Progenitor cell of endocrine pancreas (in vitro differentiated cells): ENCODE results near the gene ISG20. TPM values are rescaled to one million over a fixed set of nuclear protein-coding genes. Genes with fewer than 3 reads are reported as not detected.
"Not testable (repeated sequence)": the region's sequence is repeated elsewhere in the genome, so short reads cannot be mapped to it uniquely, and the experiment has no call there.

ENCODE experiments used
- DNase-seq: peaks from one replicate; pipeline ENCODE4 v3.0.0; 2021; ENCODE audit warnings: low spot score; ENCODE audit not compliant: unreplicated experiment
- H3K27ac Mint-ChIP-seq: 2 replicates; pipeline ENCODE4 v1.8.0; 2021; ENCODE audit warnings: mild to moderate bottlenecking, moderate library complexity, mixed read lengths
- H3K27me3 Mint-ChIP-seq: 2 replicates; pipeline ENCODE4 v1.8.0; 2021; ENCODE audit warnings: mixed read lengths
- H3K36me3 Mint-ChIP-seq: 2 replicates; pipeline ENCODE4 v1.8.0; 2022; ENCODE audit warnings: mixed read lengths; ENCODE audit not compliant: insufficient read depth
- H3K4me1 Mint-ChIP-seq: 2 replicates; pipeline ENCODE4 v1.8.0; 2021; ENCODE audit warnings: low read depth, mixed read lengths
- H3K4me3 Mint-ChIP-seq: 2 replicates; pipeline ENCODE4 v1.8.0; 2021; ENCODE audit warnings: low read depth, mild to moderate bottlenecking, moderate library complexity, mixed read lengths
- H3K9me3 Mint-ChIP-seq: 2 replicates; pipeline ENCODE4 v1.8.0; 2021; ENCODE audit warnings: low read depth, mixed read lengths
- CTCF ChIP-seq: fragments of 200-600 bp; sonication (generic); IDR thresholded peaks from one replicate; pipeline ENCODE4 v1.5.0; 2021; ENCODE audit warnings: antibody characterized with exemption, mild to moderate bottlenecking; ENCODE audit not compliant: unreplicated experiment
- total RNA-seq: library from RNA; stranded (reverse); gene quantifications from 2 replicates; pipeline ENCODE4 v1.2.1, GENCODE V29; 2021

ISG20 gene
- total RNA-seq, 1 donor from 2014 or later: 4.3 TPM

GRCh38 chr15:88628018-88628654, 10.7 kb upstream of the ISG20 start:
- Mint-ChIP-seq H3K27ac (no peak overlapping the region), H3K36me3 (peaks cover 17% of the 10 kb centered on the region)

GRCh38 chr15:88629071-88629470, 9.7 kb upstream of the ISG20 start:
- Mint-ChIP-seq H3K27me3 (no peaks in the 10 kb centered on the region), H3K36me3 (peaks cover 20% of the 10 kb centered on the region), H3K4me3 (no peak overlapping the region), H3K27ac (no peak overlapping the region), H3K9me3 (no peaks in the 10 kb centered on the region), H3K4me1 (peaks cover 16% of the 10 kb centered on the region)
- DNase-seq: no peak
- TF ChIP-seq CTCF: no peak

More at GRCh38 chr15:88628018-88628654, 10.7 kb upstream of the ISG20 start:
- Mint-ChIP-seq H3K9me3 (no peaks in the 10 kb centered on the region), H3K4me3 (no peak overlapping the region), H3K4me1 (peaks cover 23% of the 10 kb centered on the region), H3K27me3 (no peaks in the 10 kb centered on the region)
- no peak for DNase-seq
- no peak for TF ChIP-seq CTCF

GRCh38 chr15:88630141-88630721, 8.6 kb upstream of the ISG20 start:
- H3K9me3 Mint-ChIP-seq: no peaks in the 10 kb centered on the region
- H3K36me3 Mint-ChIP-seq: peaks cover 20% of the 10 kb centered on the region
- peaks cover 11% of the 10 kb centered on the region for H3K4me1 Mint-ChIP-seq
- no peak overlapping the region for H3K4me3 Mint-ChIP-seq
- no peaks in the 10 kb centered on the region for H3K27me3 Mint-ChIP-seq
- TF ChIP-seq CTCF: no peak
- H3K27ac Mint-ChIP-seq: no peak overlapping the region
- no peak for DNase-seq

- DNase-seq: no peak
- H3K4me3 Mint-ChIP-seq: no peak overlapping the region
- peaks cover 11% of the 10 kb centered on the region for H3K4me1 Mint-ChIP-seq
- TF ChIP-seq CTCF: no peak
- peaks cover 20% of the 10 kb centered on the region for H3K36me3 Mint-ChIP-seq
- H3K27ac Mint-ChIP-seq: no peak overlapping the region
- no peaks in the 10 kb centered on the region for H3K9me3 Mint-ChIP-seq
- no peaks in the 10 kb centered on the region for H3K27me3 Mint-ChIP-seq
Measured at GRCh38 chr15:88630798-88631463, 7.9 kb upstream of the ISG20 start.

GRCh38 chr15:88631464-88632028, 7.3 kb upstream of the ISG20 start:
- no peak for TF ChIP-seq CTCF
- H3K4me1 Mint-ChIP-seq: peaks cover 11% of the 10 kb centered on the region
- H3K36me3 Mint-ChIP-seq: peaks cover 20% of the 10 kb centered on the region
- no peaks in the 10 kb centered on the region for H3K9me3 Mint-ChIP-seq
- peaks cover under 1% of the 10 kb centered on the region for H3K27me3 Mint-ChIP-seq
- H3K4me3 Mint-ChIP-seq: no peak overlapping the region
- DNase-seq: no peak
- H3K27ac Mint-ChIP-seq: no peak overlapping the region

GRCh38 chr15:88632797-88633196, 6.0 kb upstream of the ISG20 start:
- H3K9me3 Mint-ChIP-seq, H3K4me1 Mint-ChIP-seq, DNase-seq, H3K4me3 Mint-ChIP-seq, H3K27ac Mint-ChIP-seq, H3K27me3 Mint-ChIP-seq: not testable (repeated sequence)
- peaks cover 15% of the 10 kb centered on the region for H3K36me3 Mint-ChIP-seq
